Panc1 (cell line): Measurements from ENCODE around the gene A4GNT.

ENCODE experiments used
- POLR2AphosphoS5 ChIP-seq: IDR thresholded peaks from 2 replicates; pipeline ENCODE4 v1.6.1; 2012; ENCODE audit warnings: mild to moderate bottlenecking, low read depth, low read length, moderate library complexity
- SIN3A ChIP-seq: IDR thresholded peaks from 2 replicates; pipeline ENCODE4 v1.6.1; 2012; ENCODE audit warnings: low read depth, mild to moderate bottlenecking, low read length, moderate library complexity, borderline replicate concordance; ENCODE audit not compliant: insufficient read depth
- TCF7L2 ChIP-seq: IDR thresholded peaks from 2 replicates; pipeline ENCODE4 v1.6.1; 2011; ENCODE audit warnings: mild to moderate bottlenecking, low read depth, low read length, inconsistent platforms
- TF ChIP-seq, protein P1 (sequence below): fragments of 450-650 bp; IDR thresholded peaks from 2 replicates; pipeline ENCODE4 v1.5.1; 2017; ENCODE audit warnings: mild to moderate bottlenecking
- TF ChIP-seq, protein P2 (sequence below), 2 experiments: IDR thresholded peaks; 2 replicates each; pipeline ENCODE4 v1.6.1; 2011 to 2012; ENCODE audit warnings: low read depth in 2 of 2, control low read depth in 1 of 2, low read length in 1 of 2, mild to moderate bottlenecking in 1 of 2, moderate library complexity in 1 of 2; ENCODE audit not compliant: insufficient read depth in 1 of 2

GRCh38 chr3:138180375-138181029 lies 48.3 kb upstream of the A4GNT start:
- TF ChIP-seq, protein P1, sequence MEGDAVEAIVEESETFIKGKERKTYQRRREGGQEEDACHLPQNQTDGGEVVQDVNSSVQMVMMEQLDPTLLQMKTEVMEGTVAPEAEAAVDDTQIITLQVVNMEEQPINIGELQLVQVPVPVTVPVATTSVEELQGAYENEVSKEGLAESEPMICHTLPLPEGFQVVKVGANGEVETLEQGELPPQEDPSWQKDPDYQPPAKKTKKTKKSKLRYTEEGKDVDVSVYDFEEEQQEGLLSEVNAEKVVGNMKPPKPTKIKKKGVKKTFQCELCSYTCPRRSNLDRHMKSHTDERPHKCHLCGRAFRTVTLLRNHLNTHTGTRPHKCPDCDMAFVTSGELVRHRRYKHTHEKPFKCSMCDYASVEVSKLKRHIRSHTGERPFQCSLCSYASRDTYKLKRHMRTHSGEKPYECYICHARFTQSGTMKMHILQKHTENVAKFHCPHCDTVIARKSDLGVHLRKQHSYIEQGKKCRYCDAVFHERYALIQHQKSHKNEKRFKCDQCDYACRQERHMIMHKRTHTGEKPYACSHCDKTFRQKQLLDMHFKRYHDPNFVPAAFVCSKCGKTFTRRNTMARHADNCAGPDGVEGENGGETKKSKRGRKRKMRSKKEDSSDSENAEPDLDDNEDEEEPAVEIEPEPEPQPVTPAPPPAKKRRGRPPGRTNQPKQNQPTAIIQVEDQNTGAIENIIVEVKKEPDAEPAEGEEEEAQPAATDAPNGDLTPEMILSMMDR, result peak; percentile 76; the same call in 1 of the 2 replicates
- TF ChIP-seq, protein P2, sequence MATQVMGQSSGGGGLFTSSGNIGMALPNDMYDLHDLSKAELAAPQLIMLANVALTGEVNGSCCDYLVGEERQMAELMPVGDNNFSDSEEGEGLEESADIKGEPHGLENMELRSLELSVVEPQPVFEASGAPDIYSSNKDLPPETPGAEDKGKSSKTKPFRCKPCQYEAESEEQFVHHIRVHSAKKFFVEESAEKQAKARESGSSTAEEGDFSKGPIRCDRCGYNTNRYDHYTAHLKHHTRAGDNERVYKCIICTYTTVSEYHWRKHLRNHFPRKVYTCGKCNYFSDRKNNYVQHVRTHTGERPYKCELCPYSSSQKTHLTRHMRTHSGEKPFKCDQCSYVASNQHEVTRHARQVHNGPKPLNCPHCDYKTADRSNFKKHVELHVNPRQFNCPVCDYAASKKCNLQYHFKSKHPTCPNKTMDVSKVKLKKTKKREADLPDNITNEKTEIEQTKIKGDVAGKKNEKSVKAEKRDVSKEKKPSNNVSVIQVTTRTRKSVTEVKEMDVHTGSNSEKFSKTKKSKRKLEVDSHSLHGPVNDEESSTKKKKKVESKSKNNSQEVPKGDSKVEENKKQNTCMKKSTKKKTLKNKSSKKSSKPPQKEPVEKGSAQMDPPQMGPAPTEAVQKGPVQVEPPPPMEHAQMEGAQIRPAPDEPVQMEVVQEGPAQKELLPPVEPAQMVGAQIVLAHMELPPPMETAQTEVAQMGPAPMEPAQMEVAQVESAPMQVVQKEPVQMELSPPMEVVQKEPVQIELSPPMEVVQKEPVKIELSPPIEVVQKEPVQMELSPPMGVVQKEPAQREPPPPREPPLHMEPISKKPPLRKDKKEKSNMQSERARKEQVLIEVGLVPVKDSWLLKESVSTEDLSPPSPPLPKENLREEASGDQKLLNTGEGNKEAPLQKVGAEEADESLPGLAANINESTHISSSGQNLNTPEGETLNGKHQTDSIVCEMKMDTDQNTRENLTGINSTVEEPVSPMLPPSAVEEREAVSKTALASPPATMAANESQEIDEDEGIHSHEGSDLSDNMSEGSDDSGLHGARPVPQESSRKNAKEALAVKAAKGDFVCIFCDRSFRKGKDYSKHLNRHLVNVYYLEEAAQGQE (IDR thresholded peaks at IDR 0.05; ENCODE audit: insufficient read depth in 1 of 2, low read depth in 2 of 2, low read length in 1 of 2), result no peak
- TF ChIP-seq POLR2AphosphoS5 (no peak), SIN3A (no peak), TCF7L2 (no peak)
